GM23248 (cell line): Measurements from ENCODE around the gene DUSP9. TPM values are rescaled to one million over a fixed set of nuclear protein-coding genes. Genes with fewer than 3 reads are reported as not detected.

Experiments used
- DNase-seq: peaks from one replicate; pipeline ENCODE4 v3.0.0-alpha.2; 2015
- H2AFZ ChIP-seq: fragments of 200-600 bp; sonication (generic); 2 replicates; pipeline ENCODE4 v1.6.1; 2016; ENCODE audit warnings: antibody characterized with exemption
- H3F3A ChIP-seq: fragments of 200-600 bp; sonication (generic); 2 replicates; pipeline ENCODE4 v1.6.1; 2016; ENCODE audit warnings: mild to moderate bottlenecking, antibody characterized with exemption, mixed run types; ENCODE audit not compliant: insufficient read depth
- H3K27ac ChIP-seq: fragments of 200-600 bp; sonication (generic); 2 replicates; pipeline ENCODE4 v1.5.1; 2016; ENCODE audit warnings: mild to moderate bottlenecking
- H3K27me3 ChIP-seq: fragments of 200-600 bp; sonication (generic); replicated peaks from 2 replicates; pipeline ENCODE4 v1.6.1; 2016; ENCODE audit warnings: mild to moderate bottlenecking; ENCODE audit not compliant: insufficient read depth
- H3K36me3 ChIP-seq: fragments of 200-600 bp; sonication (generic); 2 replicates; pipeline ENCODE4 v1.6.1; 2016; ENCODE audit warnings: low read depth, mild to moderate bottlenecking
- H3K4me1 ChIP-seq: fragments of 200-600 bp; sonication (generic); 2 replicates; pipeline ENCODE4 v1.6.1; 2016; ENCODE audit warnings: mild to moderate bottlenecking; ENCODE audit not compliant: insufficient read depth
- H3K4me2 ChIP-seq: fragments of 200-600 bp; sonication (generic); one replicate; pipeline ENCODE4 v1.6.1; 2016; ENCODE audit warnings: mild to moderate bottlenecking; ENCODE audit not compliant: unreplicated experiment
- H3K4me3 ChIP-seq: fragments of 200-600 bp; sonication (generic); 2 replicates; pipeline ENCODE4 v1.5.1; 2016; ENCODE audit warnings: mild to moderate bottlenecking
- H3K79me2 ChIP-seq: fragments of 200-600 bp; sonication (generic); 2 replicates; pipeline ENCODE4 v1.6.1; 2016; ENCODE audit warnings: mild to moderate bottlenecking; ENCODE audit not compliant: insufficient read depth
- H3K9ac ChIP-seq: fragments of 200-600 bp; sonication (generic); 2 replicates; pipeline ENCODE4 v1.6.1; 2016; ENCODE audit warnings: mild to moderate bottlenecking
- H3K9me2 ChIP-seq: fragments of 200-600 bp; sonication (generic); 2 replicates; pipeline ENCODE4 v1.6.1; 2016; ENCODE audit warnings: mixed run types, mild to moderate bottlenecking, moderate library complexity; ENCODE audit not compliant: insufficient read depth
- H3K9me3 ChIP-seq: fragments of 200-600 bp; sonication (generic); one replicate; pipeline ENCODE4 v1.6.1; 2017; ENCODE audit warnings: low read depth
- H4K20me1 ChIP-seq: fragments of 200-600 bp; sonication (generic); 2 replicates; pipeline ENCODE4 v1.6.0; 2016; ENCODE audit not compliant: insufficient read depth
- EZH2 ChIP-seq: fragments of 200-600 bp; sonication (generic); IDR thresholded peaks from 2 replicates; pipeline ENCODE4 v1.6.1; 2018; ENCODE audit warnings: antibody characterized with exemption, mild to moderate bottlenecking; ENCODE audit not compliant: insufficient read depth, poor library complexity, severe bottlenecking
- EZH2phosphoT487 ChIP-seq: fragments of 200-600 bp; sonication (generic); IDR thresholded peaks from 2 replicates; pipeline ENCODE4 v1.6.1; 2018; ENCODE audit warnings: antibody characterized with exemption, moderate library complexity, mild to moderate bottlenecking, low read depth; ENCODE audit not compliant: insufficient read depth
- WGBS, 2 experiments: methylation state at CpG; one replicate each; pipeline ENCODE4 v1.1.6; 2015 to 2017; ENCODE audit warnings: low lambda C conversion rate in 2 of 2, low coverage in 1 of 2; ENCODE audit errors: missing lambda C conversion rate in 2 of 2; 5-methylcytosine and 5-hydroxymethylcytosine counted together
- in situ Hi-C: fragments of 300-500 bp; cut with MboI; formaldehyde crosslinking; loops from 2 replicates; pipeline ENCODE4 v1.15.0; 2020
- polyA plus RNA-seq: library from polyadenylated mRNA; unstranded; fragments of >200 nt; fragmentation: Nextera tagmentation; extraction: Ambion mirVana; gene quantifications from 2 replicates; pipeline ENCODE4 v1.2.1, GENCODE V29; 2016
- total RNA-seq: library from RNA; depleted of rRNA; stranded (reverse); fragments of >200 nt; shearing (Covaris generic); gene quantifications from 2 replicates; pipeline ENCODE4 v1.2.3, GENCODE V29; 2014

Gene DUSP9
- total and polyA plus RNA-seq, 2 experiments from 2014 or later, result not detected

GRCh38 chrX:153637121-153638040, 9.6 kb upstream of the DUSP9 start:
- Histone ChIP-seq H3K36me3 (no peaks in the 10 kb centered on the region), H3K4me2 (no peak overlapping the region), H3K9me3 (no peaks in the 10 kb centered on the region), H3K4me3 (no peak overlapping the region), H3K27me3 (no peaks in the 10 kb centered on the region), H3K27ac (no peak overlapping the region), H3K9me2 (no peaks in the 10 kb centered on the region), H3K9ac (no peak overlapping the region), H3F3A (no peaks in the 10 kb centered on the region), H3K79me2 (no peaks in the 10 kb centered on the region), H2AFZ (no peak overlapping the region), H4K20me1 (no peaks in the 10 kb centered on the region), H3K4me1 (no peaks in the 10 kb centered on the region)
- TF ChIP-seq EZH2 (no peak), EZH2phosphoT487 (no peak)
- 61 to 66% methylated on average over 18 to 23 of the region's 27 CpGs for WGBS, 2 experiments
- in situ Hi-C loops, result no loop called here
- no peak for DNase-seq

- H3K27me3 ChIP-seq, result no peaks in the 10 kb centered on the region
- no peaks in the 10 kb centered on the region for H3K9me3 ChIP-seq
- H3K27ac ChIP-seq, result no peak overlapping the region
- in situ Hi-C loops, result no loop called here
- TF ChIP-seq EZH2, result no peak
- no peak for TF ChIP-seq EZH2phosphoT487
- no peak overlapping the region for H3K4me2 ChIP-seq
- no peaks in the 10 kb centered on the region for H3K79me2 ChIP-seq
- no peaks in the 10 kb centered on the region for H3K36me3 ChIP-seq
- no peak for DNase-seq
- no peaks in the 10 kb centered on the region for H3F3A ChIP-seq
- no peak overlapping the region for H3K4me3 ChIP-seq
- H3K9ac ChIP-seq, result no peak overlapping the region
- WGBS, 2 experiments, result 67 to 81% methylated on average over 3 to 5 of the region's 6 CpGs
- H2AFZ ChIP-seq, result no peak overlapping the region
- no peaks in the 10 kb centered on the region for H3K4me1 ChIP-seq
- no peaks in the 10 kb centered on the region for H4K20me1 ChIP-seq
- H3K9me2 ChIP-seq, result no peaks in the 10 kb centered on the region
Measured at GRCh38 chrX:153638041-153638371, 9.0 kb upstream of the DUSP9 start.

GRCh38 chrX:153638436-153639176, 8.4 kb upstream of the DUSP9 start:
- in situ Hi-C loops, result no loop called here
- Histone ChIP-seq H2AFZ (no peak overlapping the region), H3K79me2 (no peaks in the 10 kb centered on the region), H3K4me2 (no peak overlapping the region), H3K9me3 (no peaks in the 10 kb centered on the region), H3K4me3 (no peak overlapping the region), H3F3A (no peaks in the 10 kb centered on the region), H3K36me3 (no peaks in the 10 kb centered on the region), H4K20me1 (no peaks in the 10 kb centered on the region), H3K27me3 (no peaks in the 10 kb centered on the region), H3K27ac (no peak overlapping the region), H3K9ac (no peak overlapping the region), H3K9me2 (no peaks in the 10 kb centered on the region), H3K4me1 (no peaks in the 10 kb centered on the region)
- no peak for TF ChIP-seq EZH2
- TF ChIP-seq EZH2phosphoT487, result no peak
- WGBS, 2 experiments, result 66 to 73% methylated on average over 6 to 10 of the region's 20 CpGs
- no peak for DNase-seq

GRCh38 chrX:153639177-153640044, 7.6 kb upstream of the DUSP9 start:
- 67 to 76% methylated on average over 9 to 25 of the region's 28 CpGs for WGBS, 2 experiments
- no peak overlapping the region for H2AFZ ChIP-seq
- H3K79me2 ChIP-seq, result no peaks in the 10 kb centered on the region
- H3F3A ChIP-seq, result no peaks in the 10 kb centered on the region
- 0 out of 2 replicates have a peak, but pooled peaks cover under 1% of the 10 kb centered on the region for H3K27me3 ChIP-seq
- no peaks in the 10 kb centered on the region for H3K36me3 ChIP-seq
- no peak overlapping the region for H3K4me2 ChIP-seq
- H4K20me1 ChIP-seq, result no peaks in the 10 kb centered on the region
- H3K27ac ChIP-seq, result no peak overlapping the region
- in situ Hi-C loops, result no loop called here
- TF ChIP-seq EZH2 (no peak), EZH2phosphoT487 (no peak)
- H3K4me1 ChIP-seq, result no peaks in the 10 kb centered on the region
- H3K9me2 ChIP-seq, result no peaks in the 10 kb centered on the region
- H3K9ac ChIP-seq, result no peak overlapping the region
- H3K4me3 ChIP-seq, result no peak overlapping the region
- no peaks in the 10 kb centered on the region for H3K9me3 ChIP-seq
- DNase-seq, result no peak
